VCaP (cell line): ENCODE measurements around the gene GSG1L2.

Experiments used
- H3K27ac ChIP-seq: fragments of 450-650 bp; 2 replicates; pipeline ENCODE4 v1.5.1; 2017
- CTCF ChIP-seq: fragments of 450-650 bp; conservative IDR thresholded peaks from 2 replicates; pipeline ENCODE4 v1.5.1; 2017; ENCODE audit warnings: mild to moderate bottlenecking, moderate library complexity

Gene GSG1L2

GRCh38 chr17:9760266-9760665 is 61.6 kb downstream of the GSG1L2 start:
- H3K27ac ChIP-seq: no peak overlapping the region
- no peak for TF ChIP-seq CTCF

GRCh38 chr17:9755083-9755482 is 66.8 kb downstream of the GSG1L2 start:
- TF ChIP-seq CTCF: no peak
- H3K27ac ChIP-seq: no peak overlapping the region
